GM10248 (cell line): ENCODE results near the gene C14orf39.
"Not testable (repeated sequence)": the region's sequence is repeated elsewhere in the genome, so short reads cannot be mapped to it uniquely, and the experiment has no call there.

Source experiments
- CTCF ChIA-PET: fragments of 300-600 bp; sonication (Branson Sonifier 250); formaldehyde crosslinking; extraction: SDS; loops from one replicate; lab custom pipeline; 2021; ENCODE audit warnings: antibody characterized with exemption; lab: Yijun Ruan, JAX
- POLR2A ChIA-PET: fragments of 350-650 bp; sonication (Branson Sonifier 250); formaldehyde crosslinking; extraction: SDS; loops from one replicate; lab custom pipeline; 2020; ENCODE audit warnings: antibody characterized with exemption; lab: Yijun Ruan, JAX
- DNase-seq: peaks from one replicate; pipeline ENCODE4 v3.0.0; 2012; ENCODE audit errors: extremely low spot score
- CTCF ChIP-seq: IDR thresholded peaks from 2 replicates; pipeline ENCODE4 v1.5.1; 2012; ENCODE audit warnings: mild to moderate bottlenecking, low read depth; ENCODE audit errors: extremely low read depth, missing control alignments, control extremely low read depth

The C14orf39 gene

GRCh38 chr14:60495946-60496345 is 10.1 kb upstream of the C14orf39 start:
- POLR2A ChIA-PET: no interaction called here
- no peak for DNase-seq
- CTCF ChIA-PET: interaction anchor here (1.1 to 1.8 kb wide), 7 partner anchors 9 to 531 kb away, joined by 3 to 5 read pairs (median 3); no protein-coding TSS in a partner anchor
- no peak for TF ChIP-seq CTCF

- ChIA-PET POLR2A (no interaction called here), CTCF (no interaction called here)
- no peak for TF ChIP-seq CTCF
- no peak for DNase-seq
Measured at GRCh38 chr14:60490270-60490669, 4.4 kb upstream of the C14orf39 start.

- POLR2A ChIA-PET: no interaction called here
- TF ChIP-seq CTCF: no peak
- DNase-seq: no peak
- CTCF ChIA-PET: no interaction called here
Measured at GRCh38 chr14:60488175-60488574, 2.3 kb upstream of the C14orf39 start.

GRCh38 chr14:60487211-60487610 is 1.3 kb upstream of the C14orf39 start:
- DNase-seq: no peak
- no peak for TF ChIP-seq CTCF
- ChIA-PET POLR2A (no interaction called here), CTCF (no interaction called here)

GRCh38 chr14:60485057-60485597 is 736 bp downstream of the C14orf39 start:
- ChIA-PET POLR2A (no interaction called here), CTCF (no interaction called here)
- TF ChIP-seq CTCF: no peak
- no peak for DNase-seq

- DNase-seq: no peak
- no peak for TF ChIP-seq CTCF
- POLR2A ChIA-PET: no interaction called here
- CTCF ChIA-PET: no interaction called here
Measured at GRCh38 chr14:60482743-60483142, 3.1 kb downstream of the C14orf39 start.

GRCh38 chr14:60480248-60480647 is 5.6 kb downstream of the C14orf39 start:
- CTCF ChIA-PET, DNase-seq, POLR2A ChIA-PET: not testable (repeated sequence)
